ENCODE measurements around the gene GNA15. TPM values are rescaled to one million over a fixed set of nuclear protein-coding genes. Genes with fewer than 3 reads are reported as not detected.

GNA15 gene
- total and polyA plus RNA-seq, 12 donors, result 0.61 to 16.3 (median 6.8) TPM

- TF ChIP-seq, protein P1, sequence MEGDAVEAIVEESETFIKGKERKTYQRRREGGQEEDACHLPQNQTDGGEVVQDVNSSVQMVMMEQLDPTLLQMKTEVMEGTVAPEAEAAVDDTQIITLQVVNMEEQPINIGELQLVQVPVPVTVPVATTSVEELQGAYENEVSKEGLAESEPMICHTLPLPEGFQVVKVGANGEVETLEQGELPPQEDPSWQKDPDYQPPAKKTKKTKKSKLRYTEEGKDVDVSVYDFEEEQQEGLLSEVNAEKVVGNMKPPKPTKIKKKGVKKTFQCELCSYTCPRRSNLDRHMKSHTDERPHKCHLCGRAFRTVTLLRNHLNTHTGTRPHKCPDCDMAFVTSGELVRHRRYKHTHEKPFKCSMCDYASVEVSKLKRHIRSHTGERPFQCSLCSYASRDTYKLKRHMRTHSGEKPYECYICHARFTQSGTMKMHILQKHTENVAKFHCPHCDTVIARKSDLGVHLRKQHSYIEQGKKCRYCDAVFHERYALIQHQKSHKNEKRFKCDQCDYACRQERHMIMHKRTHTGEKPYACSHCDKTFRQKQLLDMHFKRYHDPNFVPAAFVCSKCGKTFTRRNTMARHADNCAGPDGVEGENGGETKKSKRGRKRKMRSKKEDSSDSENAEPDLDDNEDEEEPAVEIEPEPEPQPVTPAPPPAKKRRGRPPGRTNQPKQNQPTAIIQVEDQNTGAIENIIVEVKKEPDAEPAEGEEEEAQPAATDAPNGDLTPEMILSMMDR (IDR thresholded peaks at IDR 0.05), result no peak
- no peak for TF ChIP-seq POLR2A (IDR thresholded peaks at IDR 0.05)
- Histone ChIP-seq H3K4me3 (no peak overlapping the region), H3K36me3 (replicated peaks in 1 of 2) (peaks cover 0 to 45% of the 10 kb centered on the region in 2 donors), H3K27ac (no peak overlapping the region), H3K9me3 (replicated peaks in 1 of 3) (no peaks in the 10 kb centered on the region), H3K4me1 (replicated peaks in 1 of 2) (no peaks in the 10 kb centered on the region), H3K27me3 (no peaks in the 10 kb centered on the region)
- intact Hi-C loops (cut with DNase I), result no loop called here
- 94 to 98% (median 97%) methylated on average over 6 to 35 of the region's 35 CpGs for WGBS, 4 donors
- DNase-seq, result no peak
Observed at GRCh38 chr19:3204646-3205275, 68.9 kb downstream of the GNA15 start.

DNA sequence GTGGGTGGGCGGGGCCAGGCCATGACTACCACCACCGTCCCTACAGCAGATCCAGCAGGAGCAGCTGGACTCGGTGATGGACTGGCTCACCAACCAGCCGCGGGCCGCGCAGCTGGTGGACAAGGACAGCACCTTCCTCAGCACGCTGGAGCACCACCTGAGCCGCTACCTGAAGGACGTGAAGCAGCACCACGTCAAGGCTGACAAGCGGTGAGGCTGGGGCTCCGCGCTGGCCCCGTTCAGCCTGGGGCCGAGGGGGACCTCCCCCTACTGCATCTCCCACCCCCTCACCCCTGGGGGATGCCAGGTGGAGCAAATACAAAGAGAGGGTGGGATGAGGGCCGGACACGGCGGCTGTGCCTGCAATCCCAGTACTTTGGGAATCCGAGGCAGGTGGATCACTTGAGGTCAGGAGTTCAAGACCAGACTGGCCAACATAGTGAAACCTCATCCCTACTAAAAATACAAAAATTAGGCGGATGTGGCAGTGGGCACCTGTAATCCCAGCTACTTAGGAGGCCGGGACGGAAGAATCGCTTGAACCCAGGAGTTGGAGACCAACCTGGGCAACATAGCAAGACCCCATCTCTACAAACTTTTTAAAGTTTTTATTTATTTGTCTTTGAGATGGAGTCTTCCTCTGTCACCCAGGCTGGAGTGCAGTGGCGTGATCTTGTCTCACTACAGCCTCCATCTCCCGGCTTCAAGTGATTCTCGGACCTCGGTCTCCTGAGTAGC is 70.6 kb downstream of the GNA15 start:
- Histone ChIP-seq H3K9me3 (replicated peaks in 1 of 3) (no peaks in the 10 kb centered on the region), H3K4me3 (no peak overlapping the region), H3K27ac (no peak overlapping the region), H3K4me1 (replicated peaks in 1 of 2) (no peaks in the 10 kb centered on the region), H3K27me3 (no peaks in the 10 kb centered on the region), H3K36me3 (replicated peaks in 1 of 2) (peaks cover 0 to 45% of the 10 kb centered on the region in 2 donors)
- DNase-seq, result no peak
- TF ChIP-seq POLR2A (IDR thresholded peaks at IDR 0.05), result no peak
- TF ChIP-seq, protein P1 (IDR thresholded peaks at IDR 0.05), result no peak
- WGBS, 4 donors, result 94 to 98% (median 97%) methylated on average over 8 to 28 of the region's 28 CpGs
- intact Hi-C loops (cut with DNase I), result no loop called here

GRCh38 chr19:3207461-3208242 is 71.8 kb downstream of the GNA15 start:
- Histone ChIP-seq H3K4me3 (no peak overlapping the region), H3K36me3 (replicated peaks in 1 of 2) (peaks cover 0 to 45% of the 10 kb centered on the region in 2 donors), H3K4me1 (replicated peaks in 1 of 2) (no peaks in the 10 kb centered on the region), H3K27me3 (no peaks in the 10 kb centered on the region), H3K9me3 (replicated peaks in 1 of 3) (no peaks in the 10 kb centered on the region), H3K27ac (no peak overlapping the region)
- 88 to 95% (median 89%) methylated on average over 30 to 43 of the region's 43 CpGs for WGBS, 4 donors
- DNase-seq, result no peak
- TF ChIP-seq, protein P1 (IDR thresholded peaks at IDR 0.05), result no peak
- no peak for TF ChIP-seq POLR2A (IDR thresholded peaks at IDR 0.05)
- intact Hi-C loops (cut with DNase I), result no loop called here

Data from adrenal gland (tissue), 12 donors.